HFFc6 (cell line): ENCODE measurements around the gene CLCNKA. TPM values are rescaled to one million over a fixed set of nuclear protein-coding genes. Genes with fewer than 3 reads are reported as not detected.
"Not testable (repeated sequence)": the region's sequence is repeated elsewhere in the genome, so short reads cannot be mapped to it uniquely, and the experiment has no call there.

Experiments
- DNase-seq: peaks from one replicate; pipeline ENCODE4 v3.0.0-alpha.2; 2018
- H3K27ac Mint-ChIP-seq: 2 replicates; pipeline ENCODE4 v1.8.0; 2020; ENCODE audit warnings: mild to moderate bottlenecking, mixed read lengths
- H3K27me3 Mint-ChIP-seq: 2 replicates; pipeline ENCODE4 v1.8.0; 2021; ENCODE audit warnings: mild to moderate bottlenecking, moderate library complexity, mixed read lengths; ENCODE audit not compliant: insufficient read depth
- H3K36me3 Mint-ChIP-seq: 2 replicates; pipeline ENCODE4 v1.8.0; 2021; ENCODE audit warnings: low read depth, mixed read lengths
- H3K4me1 Mint-ChIP-seq: 2 replicates; pipeline ENCODE4 v1.8.0; 2020; ENCODE audit warnings: low read depth, mixed read lengths
- H3K4me3 Mint-ChIP-seq: 2 replicates; pipeline ENCODE4 v1.8.0; 2020; ENCODE audit warnings: mild to moderate bottlenecking, moderate library complexity, mixed read lengths
- H3K9me3 Mint-ChIP-seq: 2 replicates; pipeline ENCODE4 v1.8.0; 2020; ENCODE audit warnings: mild to moderate bottlenecking, mixed read lengths
- total RNA-seq, 6 experiments: library from RNA; stranded (reverse); fragmentation: NEBNext Ultra II Directional; extraction: Animal tissue kit (Norgen Biotek cat#: 25700); gene quantifications; 2 replicates in 1 of 6; 3 replicates in 5 of 6; pipeline ENCODE4 v1.2.3, GENCODE V29; 2021
- TF ChIP-seq, protein P1 (sequence below): fragments of 200-600 bp; sonication (generic); IDR thresholded peaks from 2 replicates; pipeline ENCODE4 v1.5.0; 2021; ENCODE audit warnings: antibody characterized with exemption, mild to moderate bottlenecking

Gene CLCNKA
- total RNA-seq, 6 experiments from 2014 or later, result not detected

GRCh38 chr1:16050328-16050727 is 28.5 kb downstream of the CLCNKA start:
- H3K27me3 Mint-ChIP-seq, result peaks cover 12% of the 10 kb centered on the region
- DNase-seq, result no peak
- H3K4me3 Mint-ChIP-seq, result no peak overlapping the region
- no peaks in the 10 kb centered on the region for H3K4me1 Mint-ChIP-seq
- TF ChIP-seq, protein P1, sequence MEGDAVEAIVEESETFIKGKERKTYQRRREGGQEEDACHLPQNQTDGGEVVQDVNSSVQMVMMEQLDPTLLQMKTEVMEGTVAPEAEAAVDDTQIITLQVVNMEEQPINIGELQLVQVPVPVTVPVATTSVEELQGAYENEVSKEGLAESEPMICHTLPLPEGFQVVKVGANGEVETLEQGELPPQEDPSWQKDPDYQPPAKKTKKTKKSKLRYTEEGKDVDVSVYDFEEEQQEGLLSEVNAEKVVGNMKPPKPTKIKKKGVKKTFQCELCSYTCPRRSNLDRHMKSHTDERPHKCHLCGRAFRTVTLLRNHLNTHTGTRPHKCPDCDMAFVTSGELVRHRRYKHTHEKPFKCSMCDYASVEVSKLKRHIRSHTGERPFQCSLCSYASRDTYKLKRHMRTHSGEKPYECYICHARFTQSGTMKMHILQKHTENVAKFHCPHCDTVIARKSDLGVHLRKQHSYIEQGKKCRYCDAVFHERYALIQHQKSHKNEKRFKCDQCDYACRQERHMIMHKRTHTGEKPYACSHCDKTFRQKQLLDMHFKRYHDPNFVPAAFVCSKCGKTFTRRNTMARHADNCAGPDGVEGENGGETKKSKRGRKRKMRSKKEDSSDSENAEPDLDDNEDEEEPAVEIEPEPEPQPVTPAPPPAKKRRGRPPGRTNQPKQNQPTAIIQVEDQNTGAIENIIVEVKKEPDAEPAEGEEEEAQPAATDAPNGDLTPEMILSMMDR, result no peak
- no peaks in the 10 kb centered on the region for H3K36me3 Mint-ChIP-seq
- no peaks in the 10 kb centered on the region for H3K9me3 Mint-ChIP-seq
- H3K27ac Mint-ChIP-seq, result no peak overlapping the region; the same call in 1 of the 2 replicates

- TF ChIP-seq, protein P1, result no peak
- Mint-ChIP-seq H3K4me1 (peaks cover 3% of the 10 kb centered on the region; the same call in 1 of the 2 replicates), H3K27me3 (peaks cover 12% of the 10 kb centered on the region), H3K4me3 (no peak overlapping the region), H3K36me3 (no peaks in the 10 kb centered on the region), H3K9me3 (no peaks in the 10 kb centered on the region), H3K27ac (no peak overlapping the region)
- DNase-seq, result no peak
Measured at GRCh38 chr1:16051039-16051438, 29.2 kb downstream of the CLCNKA start.

GRCh38 chr1:16051949-16052348 is 30.1 kb downstream of the CLCNKA start:
- DNase-seq, H3K27ac Mint-ChIP-seq, H3K36me3 Mint-ChIP-seq, H3K4me1 Mint-ChIP-seq, H3K9me3 Mint-ChIP-seq, H3K4me3 Mint-ChIP-seq: not testable (repeated sequence)
- peaks cover 12% of the 10 kb centered on the region for H3K27me3 Mint-ChIP-seq

GRCh38 chr1:16053781-16054502 is 32.1 kb downstream of the CLCNKA start:
- Mint-ChIP-seq H3K36me3 (no peaks in the 10 kb centered on the region), H3K27me3 (peaks cover 10% of the 10 kb centered on the region), H3K27ac (no peak overlapping the region), H3K4me3 (no peak overlapping the region), H3K9me3 (no peaks in the 10 kb centered on the region), H3K4me1 (peaks cover 5% of the 10 kb centered on the region; the same call in 1 of the 2 replicates)
- TF ChIP-seq, protein P1, result no peak
- no peak for DNase-seq

DNA sequence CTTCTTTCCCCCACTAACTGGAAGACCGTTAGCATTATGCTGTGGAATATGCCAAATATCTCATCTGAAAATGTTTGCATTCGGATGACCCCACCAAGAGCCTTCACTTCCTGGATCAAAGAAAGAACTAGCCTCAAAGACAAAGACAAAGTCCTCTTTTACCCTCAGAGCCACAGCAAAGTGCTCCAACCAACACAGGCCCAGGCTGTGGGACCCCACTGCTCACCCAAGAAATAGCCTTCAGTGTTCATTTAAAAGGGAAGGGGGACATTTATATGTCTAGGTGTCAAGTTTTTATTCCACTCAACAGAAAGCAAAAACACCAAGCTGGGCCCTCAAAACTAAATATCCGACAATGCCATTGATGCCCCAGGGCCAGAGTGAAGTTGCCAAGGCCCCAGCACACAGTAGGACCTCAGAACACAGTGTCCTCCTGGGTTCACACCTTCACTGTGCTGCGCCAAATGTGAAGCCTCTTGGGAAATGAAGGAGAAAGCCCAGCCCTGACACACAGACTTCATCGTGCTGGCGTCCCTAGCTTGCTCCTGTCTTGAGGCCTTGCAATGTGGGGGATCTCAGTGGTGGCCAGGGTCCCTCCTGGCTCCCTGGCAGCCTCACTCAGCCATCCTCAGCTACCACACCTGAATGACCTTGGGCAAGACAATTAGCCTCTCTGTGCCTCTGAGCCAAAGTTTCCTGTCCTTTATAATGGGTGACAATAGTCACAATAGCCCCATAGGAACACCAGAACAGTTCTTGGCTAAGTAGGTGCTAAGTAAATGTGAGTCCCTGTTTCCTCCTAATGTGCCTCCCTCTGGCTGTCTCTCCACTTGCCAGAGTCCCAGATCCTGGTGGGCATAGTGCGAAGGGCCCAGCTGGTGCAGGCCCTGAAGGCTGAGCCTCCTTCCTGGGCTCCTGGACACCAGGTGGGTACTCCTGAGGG is 33.0 kb downstream of the CLCNKA start:
- H3K9me3 Mint-ChIP-seq, result no peaks in the 10 kb centered on the region
- no peak overlapping the region for H3K27ac Mint-ChIP-seq

More for the DNA sequence above, 33.0 kb downstream of the CLCNKA start:
- H3K4me3 Mint-ChIP-seq, result no peak overlapping the region
- no peak for DNase-seq
- peaks cover 10% of the 10 kb centered on the region for H3K27me3 Mint-ChIP-seq
- TF ChIP-seq, protein P1, result no peak
- no peaks in the 10 kb centered on the region for H3K36me3 Mint-ChIP-seq
- H3K4me1 Mint-ChIP-seq, result peaks cover 5% of the 10 kb centered on the region; the same call in 1 of the 2 replicates
